Measurements from ENCODE around the gene ADAMTS12. TPM values are rescaled to one million over a fixed set of nuclear protein-coding genes. Genes with fewer than 3 reads are reported as not detected.

Gene ADAMTS12
- total RNA-seq, 3 donors from 2014 or later (not counting 1 experiment from before 2014, with no cell fraction given), result not detected

DNA sequence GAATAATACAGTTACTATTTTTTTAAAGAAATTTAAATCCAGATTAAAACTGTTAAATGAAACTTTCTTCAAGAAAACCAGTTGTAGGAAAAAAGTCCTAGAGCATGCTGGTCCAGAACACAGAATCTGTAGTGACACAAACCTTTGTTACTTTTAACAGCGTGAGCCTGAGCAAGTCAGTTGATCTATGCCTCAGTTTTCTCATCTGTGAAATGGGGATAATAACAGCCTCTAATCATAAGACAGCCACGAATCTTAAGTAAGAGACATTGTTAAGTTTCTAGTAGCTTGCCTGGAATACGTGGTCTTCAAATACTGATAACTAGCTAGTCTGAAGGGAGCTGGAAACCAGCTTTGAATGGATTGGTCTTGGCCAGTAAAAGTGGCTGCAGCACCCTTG lies 158.6 kb downstream of the ADAMTS12 start:
- TF ChIP-seq, protein P1, sequence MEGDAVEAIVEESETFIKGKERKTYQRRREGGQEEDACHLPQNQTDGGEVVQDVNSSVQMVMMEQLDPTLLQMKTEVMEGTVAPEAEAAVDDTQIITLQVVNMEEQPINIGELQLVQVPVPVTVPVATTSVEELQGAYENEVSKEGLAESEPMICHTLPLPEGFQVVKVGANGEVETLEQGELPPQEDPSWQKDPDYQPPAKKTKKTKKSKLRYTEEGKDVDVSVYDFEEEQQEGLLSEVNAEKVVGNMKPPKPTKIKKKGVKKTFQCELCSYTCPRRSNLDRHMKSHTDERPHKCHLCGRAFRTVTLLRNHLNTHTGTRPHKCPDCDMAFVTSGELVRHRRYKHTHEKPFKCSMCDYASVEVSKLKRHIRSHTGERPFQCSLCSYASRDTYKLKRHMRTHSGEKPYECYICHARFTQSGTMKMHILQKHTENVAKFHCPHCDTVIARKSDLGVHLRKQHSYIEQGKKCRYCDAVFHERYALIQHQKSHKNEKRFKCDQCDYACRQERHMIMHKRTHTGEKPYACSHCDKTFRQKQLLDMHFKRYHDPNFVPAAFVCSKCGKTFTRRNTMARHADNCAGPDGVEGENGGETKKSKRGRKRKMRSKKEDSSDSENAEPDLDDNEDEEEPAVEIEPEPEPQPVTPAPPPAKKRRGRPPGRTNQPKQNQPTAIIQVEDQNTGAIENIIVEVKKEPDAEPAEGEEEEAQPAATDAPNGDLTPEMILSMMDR (IDR thresholded peaks at IDR 0.05), result no peak
- H3K27me3 ChIP-seq (ENCODE audit: control insufficient read depth, insufficient read depth, low read length), result no peaks in the 10 kb centered on the region
- H3K4me1 ChIP-seq (ENCODE audit: control insufficient read depth, insufficient read depth, low read length), result no peaks in the 10 kb centered on the region
- Mint-ChIP-seq H3K27ac (no peak overlapping the region), H3K4me3 (no peak overlapping the region), H3K36me3 (no peaks in the 10 kb centered on the region), H3K27me3 (ENCODE audit: low read depth in 2 of 2) (no peaks in the 10 kb centered on the region), H3K9me3 (peaks cover 0 to 3% of the 10 kb centered on the region in 2 donors), H3K4me1 (no peaks in the 10 kb centered on the region)
- 88% methylated on average over 3 of the region's 3 CpGs for WGBS (ENCODE audit: insufficient coverage)
- no peaks in the 10 kb centered on the region for H3K36me3 ChIP-seq (ENCODE audit: control insufficient read depth, insufficient read depth, low read length)
- ATAC-seq (no peak), DNase-seq (no peak)
- no peak overlapping the region for H3K4me3 ChIP-seq (ENCODE audit: low read length)
- H3K9me3 ChIP-seq (ENCODE audit: control insufficient read depth, insufficient read depth, low read length), result no peaks in the 10 kb centered on the region
- intact Hi-C loops (cut with micrococcal nuclease), result no loop called here
- H3K27ac ChIP-seq (ENCODE audit: low read length), result no peak overlapping the region

DNA sequence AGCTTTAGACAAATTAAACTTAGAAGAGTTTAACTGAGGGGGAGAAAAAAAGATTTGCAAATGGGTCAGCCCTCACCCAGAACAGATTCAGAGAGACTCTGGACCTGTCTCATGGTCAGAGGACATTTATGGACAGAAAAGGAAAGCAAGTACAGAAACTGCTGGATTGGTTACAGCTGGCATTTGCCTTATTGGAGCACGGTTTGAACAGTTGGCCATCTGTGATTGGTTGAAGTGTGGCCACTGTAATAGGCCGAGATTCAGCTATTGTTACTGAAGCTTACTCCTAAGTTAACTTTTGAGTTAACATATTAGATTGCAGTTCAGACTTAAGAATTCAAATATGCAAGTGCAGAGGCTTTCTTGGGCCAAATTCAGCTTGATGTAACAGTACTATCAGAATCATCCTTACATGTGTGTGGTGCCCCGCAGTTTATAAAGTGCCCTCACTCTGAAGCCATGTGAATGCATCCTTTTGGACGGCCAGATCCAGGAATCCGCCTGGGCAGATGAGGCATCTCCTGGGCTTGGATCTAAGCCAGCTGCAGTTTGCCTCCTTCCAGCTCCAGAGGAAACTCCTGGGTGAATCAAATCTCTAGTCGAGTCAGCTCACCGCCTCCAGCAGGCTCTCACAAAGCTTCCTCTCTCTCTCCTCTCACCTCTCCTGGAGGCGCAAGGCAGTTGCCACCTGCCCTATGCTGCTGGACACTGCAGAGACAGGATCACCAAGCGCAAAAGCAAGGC lies 165.2 kb downstream of the ADAMTS12 start:
- intact Hi-C loops (cut with micrococcal nuclease), result no loop called here
- Mint-ChIP-seq H3K36me3 (no peaks in the 10 kb centered on the region), H3K27me3 (ENCODE audit: low read depth in 2 of 2) (no peaks in the 10 kb centered on the region), H3K4me1 (no peaks in the 10 kb centered on the region), H3K4me3 (no peak overlapping the region), H3K27ac (no peak overlapping the region), H3K9me3 (peaks cover 2 to 3% of the 10 kb centered on the region in 2 donors)
- DNase-seq (no peak), ATAC-seq (no peak)
- H3K36me3 ChIP-seq (ENCODE audit: control insufficient read depth, insufficient read depth, low read length), result no peaks in the 10 kb centered on the region
- H3K4me3 ChIP-seq (ENCODE audit: low read length), result no peak overlapping the region
- TF ChIP-seq, protein P1 (IDR thresholded peaks at IDR 0.05), result no peak
- no peak overlapping the region for H3K27ac ChIP-seq (ENCODE audit: low read length)
- no peaks in the 10 kb centered on the region for H3K9me3 ChIP-seq (ENCODE audit: control insufficient read depth, insufficient read depth, low read length)
- WGBS (ENCODE audit: insufficient coverage), result 87% methylated on average over 9 of the region's 9 CpGs
- H3K27me3 ChIP-seq (ENCODE audit: control insufficient read depth, insufficient read depth, low read length), result no peaks in the 10 kb centered on the region
- H3K4me1 ChIP-seq (ENCODE audit: control insufficient read depth, insufficient read depth, low read length), result no peaks in the 10 kb centered on the region

DNA sequence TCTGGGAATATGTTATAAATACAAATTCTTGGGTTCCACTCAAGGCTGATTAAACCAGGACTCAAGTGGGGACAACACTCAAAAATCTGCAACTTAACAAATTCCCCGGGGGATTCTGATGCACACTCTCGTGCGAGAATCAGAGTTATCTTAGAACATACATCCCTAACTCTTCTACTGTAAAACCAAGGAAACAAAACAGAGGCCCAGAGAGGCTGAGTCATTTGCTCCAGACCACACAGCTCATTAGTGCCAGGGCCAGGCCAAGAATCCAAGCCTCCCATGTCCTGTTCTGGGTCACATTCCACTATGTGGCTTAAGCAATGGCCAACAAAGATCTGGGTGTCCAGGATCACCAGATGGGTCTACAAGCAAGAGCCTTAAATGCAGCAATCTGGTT lies 166.0 kb downstream of the ADAMTS12 start:
- H3K4me1 Mint-ChIP-seq, result no peaks in the 10 kb centered on the region
- Histone ChIP-seq H3K9me3 (ENCODE audit: control insufficient read depth, insufficient read depth, low read length) (no peaks in the 10 kb centered on the region), H3K36me3 (ENCODE audit: control insufficient read depth, insufficient read depth, low read length) (no peaks in the 10 kb centered on the region), H3K27ac (ENCODE audit: low read length) (no peak overlapping the region), H3K4me3 (ENCODE audit: low read length) (no peak overlapping the region), H3K27me3 (ENCODE audit: control insufficient read depth, insufficient read depth, low read length) (no peaks in the 10 kb centered on the region), H3K4me1 (ENCODE audit: control insufficient read depth, insufficient read depth, low read length) (no peaks in the 10 kb centered on the region)
- DNase-seq (no peak), ATAC-seq (no peak)
- intact Hi-C loops (cut with micrococcal nuclease), result no loop called here
- 91% methylated on average over 3 of the region's 3 CpGs for WGBS (ENCODE audit: insufficient coverage)
- no peak overlapping the region for H3K27ac Mint-ChIP-seq
- TF ChIP-seq, protein P1 (IDR thresholded peaks at IDR 0.05), result no peak
- no peaks in the 10 kb centered on the region for H3K36me3 Mint-ChIP-seq
- H3K27me3 Mint-ChIP-seq (ENCODE audit: low read depth in 2 of 2), result no peaks in the 10 kb centered on the region
- H3K4me3 Mint-ChIP-seq, result no peak overlapping the region
- peaks cover 2 to 3% of the 10 kb centered on the region in 2 donors for H3K9me3 Mint-ChIP-seq
